Measurements from ENCODE around the gene PRUNE2.

Gene PRUNE2

GRCh38 chr9:76580820-76581219 is 325.1 kb downstream of the PRUNE2 start:
- DNase-seq (ENCODE audit: low read depth), result no peak
- no peak for TF ChIP-seq CTCF (IDR thresholded peaks at IDR 0.05; ENCODE audit: control insufficient read depth, insufficient read depth, low read depth, low read length, missing control alignments)
- H3K4me3 ChIP-seq (ENCODE audit: control insufficient read depth, low read depth, low read length), result no peak overlapping the region

GRCh38 chr9:76580188-76580587 is 325.7 kb downstream of the PRUNE2 start:
- no peak for DNase-seq (ENCODE audit: low read depth)
- TF ChIP-seq CTCF (IDR thresholded peaks at IDR 0.05; ENCODE audit: control insufficient read depth, insufficient read depth, low read depth, low read length, missing control alignments), result no peak
- no peak overlapping the region for H3K4me3 ChIP-seq (ENCODE audit: control insufficient read depth, low read depth, low read length)

- no peak for TF ChIP-seq CTCF (IDR thresholded peaks at IDR 0.05; ENCODE audit: control insufficient read depth, insufficient read depth, low read depth, low read length, missing control alignments)
- H3K4me3 ChIP-seq (ENCODE audit: control insufficient read depth, low read depth, low read length), result no peak overlapping the region
- peak; percentile 86 for DNase-seq (ENCODE audit: low read depth)
Measured at GRCh38 chr9:76576344-76576743, 329.6 kb downstream of the PRUNE2 start.

GRCh38 chr9:76575761-76576160 is 330.2 kb downstream of the PRUNE2 start:
- no peak overlapping the region for H3K4me3 ChIP-seq (ENCODE audit: control insufficient read depth, low read depth, low read length)
- DNase-seq (ENCODE audit: low read depth), result no peak
- TF ChIP-seq CTCF (IDR thresholded peaks at IDR 0.05; ENCODE audit: control insufficient read depth, insufficient read depth, low read depth, low read length, missing control alignments), result no peak

- no peak for DNase-seq (ENCODE audit: low read depth)
- no peak for TF ChIP-seq CTCF (IDR thresholded peaks at IDR 0.05; ENCODE audit: control insufficient read depth, insufficient read depth, low read depth, low read length, missing control alignments)
Measured at GRCh38 chr9:76573905-76574760, 331.8 kb downstream of the PRUNE2 start.

GRCh38 chr9:76573408-76573807 is 332.5 kb downstream of the PRUNE2 start:
- no peak overlapping the region for H3K4me3 ChIP-seq (ENCODE audit: control insufficient read depth, low read depth, low read length)
- no peak for DNase-seq (ENCODE audit: low read depth)
- no peak for TF ChIP-seq CTCF (IDR thresholded peaks at IDR 0.05; ENCODE audit: control insufficient read depth, insufficient read depth, low read depth, low read length, missing control alignments)

More at GRCh38 chr9:76573905-76574760, 331.8 kb downstream of the PRUNE2 start:
- H3K4me3 ChIP-seq (ENCODE audit: control insufficient read depth, low read depth, low read length), result no peak overlapping the region
